Fibroblast of skin of right biceps (primary cell): Measurements from ENCODE around the gene KDM6A.
"Not testable (repeated sequence)": the region's sequence is repeated elsewhere in the genome, so short reads cannot be mapped to it uniquely, and the experiment has no call there.

ENCODE experiments used
- DNase-seq: peaks from one replicate; pipeline ENCODE4 v3.0.0-alpha.2; 2013

KDM6A gene

DNA sequence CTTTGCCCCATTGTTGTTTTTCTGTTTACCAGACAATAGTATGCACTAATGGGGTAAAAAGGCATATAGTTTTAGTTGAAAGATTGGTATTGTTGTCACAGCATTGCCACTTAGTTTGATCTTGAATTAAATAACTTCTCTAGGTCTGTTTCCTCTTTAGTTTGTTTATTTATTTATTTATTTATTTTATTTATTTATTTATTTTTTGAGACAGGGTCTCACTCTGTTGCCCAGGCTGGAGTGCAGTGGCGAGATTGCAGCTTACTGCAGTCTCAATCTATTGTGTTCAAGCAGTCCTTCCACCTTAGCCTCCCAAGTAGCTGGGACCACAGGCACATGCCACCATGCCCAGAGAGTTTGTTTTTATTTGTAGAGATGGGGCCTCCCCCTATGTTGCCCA is 138.6 kb downstream of the KDM6A start:
- DNase-seq = no peak

- DNase-seq = no peak
Measured at GRCh38 chrX:45017946-45018345, 145.0 kb downstream of the KDM6A start.

- DNase-seq = no peak
Measured at GRCh38 chrX:45022150-45022549, 149.2 kb downstream of the KDM6A start.

GRCh38 chrX:45024501-45024900 is 151.5 kb downstream of the KDM6A start:
- DNase-seq = no peak

DNA sequence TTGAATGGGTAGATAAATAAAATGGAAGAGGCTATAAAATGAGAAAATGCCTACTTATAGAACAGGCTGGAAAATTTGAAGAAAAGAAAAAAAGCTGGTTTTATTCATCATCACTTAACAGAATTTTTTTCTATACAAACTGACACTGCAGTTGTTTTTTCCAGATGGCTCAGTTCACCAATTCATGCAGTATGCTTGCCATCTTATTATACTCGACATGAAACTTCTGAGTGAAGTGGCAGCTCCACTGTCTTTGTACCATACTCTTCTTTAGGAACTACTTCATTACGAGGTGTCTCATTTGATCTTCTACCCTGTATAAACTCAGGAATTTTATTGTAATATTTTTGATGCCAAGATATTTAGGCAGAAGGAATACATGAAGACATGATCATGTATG is 153.0 kb downstream of the KDM6A start:
- DNase-seq = no peak

- no peak for DNase-seq
Measured at GRCh38 chrX:45031830-45032378, 158.9 kb downstream of the KDM6A start.

DNA sequence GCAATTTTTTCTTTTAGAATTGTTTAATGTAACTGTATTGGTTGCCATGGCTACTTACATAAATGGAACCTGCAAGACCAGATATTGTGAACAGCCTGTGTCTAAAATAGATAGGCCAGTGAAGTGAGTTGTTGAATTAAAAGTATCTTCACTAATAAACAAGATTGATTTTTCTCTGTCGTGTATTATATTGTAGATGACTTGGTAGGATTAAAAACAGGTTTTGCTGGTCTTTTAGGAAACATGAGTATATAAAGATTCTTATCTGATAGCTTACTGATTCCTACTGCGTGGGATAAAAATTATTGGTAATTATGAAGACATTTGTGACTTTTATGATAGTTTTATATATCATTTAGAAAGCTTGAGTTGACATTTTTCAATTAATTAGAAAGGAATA is 162.1 kb downstream of the KDM6A start:
- no peak for DNase-seq

DNA sequence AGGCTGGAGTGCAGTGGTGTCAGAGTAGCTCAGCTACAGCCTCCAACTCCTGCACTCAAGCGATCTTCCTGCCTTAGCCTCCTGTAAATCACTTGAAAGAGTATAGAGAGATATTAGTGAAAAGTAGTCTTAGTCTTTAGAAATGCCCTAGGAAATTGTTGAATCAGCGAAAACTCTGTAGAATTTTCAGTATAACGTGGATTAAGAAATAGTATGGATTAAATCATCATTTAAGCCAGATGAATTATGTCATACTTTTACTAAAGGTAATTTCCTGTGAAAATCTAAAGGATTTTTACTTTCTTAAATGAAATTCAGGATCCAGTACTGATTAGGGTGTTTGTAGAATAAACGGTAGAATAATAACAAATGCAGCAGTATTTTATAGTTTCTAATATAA is 163.2 kb downstream of the KDM6A start:
- no peak for DNase-seq

DNA sequence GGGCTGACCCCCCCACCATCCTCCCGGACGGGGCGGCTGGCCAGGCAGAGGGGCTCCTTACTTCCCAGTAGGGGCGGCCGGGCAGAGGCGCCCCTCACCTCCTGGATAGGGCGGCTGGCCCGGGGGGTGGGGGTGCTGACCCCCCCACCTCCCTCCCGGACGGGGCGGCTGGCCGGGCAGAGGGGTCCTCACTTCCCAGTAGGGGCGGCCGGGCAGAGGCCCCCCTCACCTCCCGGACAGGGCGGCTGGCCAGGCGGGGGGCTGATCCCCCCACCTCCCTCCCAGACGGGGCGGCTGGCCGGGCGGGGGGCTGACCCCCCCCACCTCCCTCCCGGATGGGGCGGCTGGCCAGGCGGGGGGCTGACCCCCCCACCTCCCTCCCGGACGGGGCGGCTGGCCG is 167.1 kb downstream of the KDM6A start:
- not testable (repeated sequence) for DNase-seq

GRCh38 chrX:45046417-45046816 is 173.4 kb downstream of the KDM6A start:
- no peak for DNase-seq

GRCh38 chrX:45050558-45050957 is 177.6 kb downstream of the KDM6A start:
- no peak for DNase-seq

DNA sequence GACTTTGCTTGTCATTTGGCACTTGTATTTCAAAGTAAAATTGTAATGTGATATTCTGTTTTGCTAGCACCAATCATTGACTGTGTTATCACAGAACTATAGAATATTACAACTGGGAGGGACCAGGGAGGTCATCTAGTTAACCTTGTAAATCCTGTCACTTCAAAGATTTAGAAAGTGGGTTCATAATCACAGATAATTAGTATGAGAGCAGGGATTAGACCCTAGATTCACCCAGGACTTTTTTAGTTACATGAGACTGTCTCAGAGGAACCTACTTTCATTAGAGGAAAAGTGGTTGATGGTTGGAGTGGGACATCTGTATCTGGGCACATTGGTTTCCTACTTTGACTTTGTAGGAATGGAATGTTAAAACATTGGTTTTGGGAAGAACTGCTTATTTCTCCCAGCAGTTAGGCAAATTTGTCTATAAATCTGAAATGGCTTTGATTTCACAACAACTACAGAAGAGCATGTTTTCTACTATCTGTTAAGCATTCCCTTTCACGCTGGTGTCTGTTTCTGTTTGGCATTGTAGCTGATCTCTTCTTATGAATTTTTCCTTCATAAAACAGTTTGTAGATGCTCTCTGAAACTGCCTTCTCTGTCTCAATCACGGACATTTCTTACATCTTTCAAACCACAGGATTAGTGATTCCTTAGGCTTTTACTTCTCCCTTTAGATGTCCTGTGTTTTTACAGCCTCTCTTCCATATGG is 183.6 kb downstream of the KDM6A start:
- DNase-seq = no peak

DNA sequence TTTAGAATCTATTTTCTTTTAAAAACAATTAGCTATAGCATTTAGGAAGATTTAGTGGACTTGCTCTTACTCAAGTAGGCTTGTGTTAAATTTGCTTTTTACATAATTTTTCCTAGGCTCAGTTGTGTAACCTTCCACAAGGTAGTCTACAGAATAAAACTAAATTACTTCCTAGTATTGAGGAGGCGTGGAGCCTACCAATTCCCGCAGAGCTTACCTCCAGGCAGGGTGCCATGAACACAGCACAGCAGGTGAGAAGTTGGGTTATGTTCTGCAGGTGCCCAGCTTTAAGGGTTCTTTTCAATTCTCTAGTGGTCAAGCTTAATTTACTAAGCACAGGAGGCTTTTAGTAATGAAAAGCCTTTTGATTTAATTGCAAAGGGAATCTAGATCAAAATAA is 186.9 kb downstream of the KDM6A start:
- not testable (repeated sequence) for DNase-seq

- DNase-seq = no peak
Measured at GRCh38 chrX:45063319-45064095, 190.5 kb downstream of the KDM6A start.

- DNase-seq = no peak
Measured at GRCh38 chrX:45068569-45068968, 195.6 kb downstream of the KDM6A start.

GRCh38 chrX:45070116-45071007 is 197.4 kb downstream of the KDM6A start:
- DNase-seq = peak; percentile 45

DNA sequence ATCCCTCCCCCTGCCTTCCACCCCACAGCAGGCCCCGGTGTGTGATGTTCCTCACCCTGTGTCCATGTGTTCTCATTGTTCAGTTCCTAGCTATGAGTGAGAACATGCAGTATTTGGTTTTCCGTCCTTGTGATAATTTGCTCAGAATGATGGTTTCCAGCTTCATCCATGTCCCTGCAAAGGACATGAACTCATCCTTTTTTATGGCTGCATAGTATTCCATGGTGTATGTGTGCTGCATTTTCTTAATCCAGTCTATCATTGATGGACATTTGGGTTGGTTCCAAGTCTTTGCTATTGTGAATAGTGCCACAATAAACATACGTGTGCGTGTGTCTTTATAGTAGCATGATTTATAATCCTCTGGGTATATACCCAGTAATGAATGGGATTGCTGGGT is 200.0 kb downstream of the KDM6A start:
- DNase-seq = not testable (repeated sequence)

GRCh38 chrX:45077748-45078424 is 204.9 kb downstream of the KDM6A start:
- no peak for DNase-seq

- DNase-seq = no peak
Measured at GRCh38 chrX:45083314-45083713, 210.3 kb downstream of the KDM6A start.

DNA sequence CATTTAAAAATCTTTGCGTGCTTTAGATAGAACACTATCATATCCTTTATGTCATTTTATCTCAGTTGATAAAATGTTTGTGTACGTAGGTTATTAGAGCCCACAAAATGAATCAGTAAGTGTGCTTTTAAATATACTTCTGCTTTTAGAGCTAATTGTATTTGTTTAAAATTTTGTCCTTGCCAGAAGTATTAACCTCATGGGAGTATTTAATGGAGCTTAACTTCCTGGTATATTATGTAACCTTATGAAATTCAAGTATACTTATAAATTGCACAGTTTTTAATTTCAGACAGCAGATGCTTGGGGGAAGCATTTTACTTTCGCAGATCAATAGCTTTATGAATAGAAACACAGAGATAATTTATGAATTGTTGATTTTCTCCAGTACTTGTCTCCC is 237.5 kb downstream of the KDM6A start:
- DNase-seq = no peak

DNA sequence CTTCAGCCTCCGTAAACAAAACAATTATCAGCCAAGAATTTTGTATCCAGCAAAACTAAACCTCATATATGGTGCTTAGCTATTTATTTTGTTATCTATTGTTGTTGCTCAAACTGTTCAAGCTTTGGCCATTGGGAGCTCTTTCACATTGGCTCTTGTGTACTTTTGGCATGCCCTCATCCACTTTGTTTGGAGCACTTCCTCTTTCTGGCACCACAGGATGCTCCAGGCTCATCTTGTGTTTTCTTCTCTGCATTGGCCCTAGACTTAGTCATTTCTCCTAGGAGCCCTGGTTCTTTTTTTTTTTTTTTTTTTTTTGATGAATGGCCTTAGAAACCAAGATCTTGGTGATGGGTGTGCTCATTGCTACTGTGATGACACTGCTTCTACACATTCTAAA is 253.2 kb downstream of the KDM6A start:
- DNase-seq = no peak

DNA sequence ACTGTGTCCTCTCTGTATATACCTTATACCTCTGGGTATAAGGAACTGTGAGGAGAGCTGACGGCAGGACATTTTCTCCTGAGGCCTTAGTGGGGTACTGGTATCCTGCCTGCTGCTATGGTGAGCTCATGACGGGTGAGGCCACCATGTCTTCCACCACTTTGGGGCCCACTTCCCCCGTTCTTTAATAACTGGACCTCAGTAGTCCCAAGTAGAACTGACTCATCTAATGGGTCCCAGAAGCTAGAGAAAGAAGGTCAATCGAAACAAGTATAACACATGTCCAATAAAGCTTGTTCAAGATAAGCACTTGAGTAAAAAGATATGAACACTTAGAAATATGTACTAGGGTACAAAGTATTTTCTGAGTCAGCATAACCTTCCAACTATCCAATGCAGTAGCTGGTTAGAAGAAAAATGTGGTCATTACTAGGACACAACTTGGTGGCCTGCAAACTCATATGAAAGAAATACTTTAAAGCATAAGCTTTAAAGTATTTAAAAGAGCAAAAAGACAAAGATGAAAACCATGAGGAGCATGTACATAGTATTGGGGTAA is 256.0 kb downstream of the KDM6A start:
- no peak for DNase-seq
